Activated CD8-positive, alpha-beta memory T cell treated with anti-CD3 and anti-CD28 coated beads, Interleukin-2, amount 50 U/mL, for 24 hours (primary cell): ENCODE results near the gene GFER.
A peak's percentile ranks its signal among the peaks of the same experiment; 100 is the strongest.
"Not testable (repeated sequence)": the region's sequence is repeated elsewhere in the genome, so short reads cannot be mapped to it uniquely, and the experiment has no call there.

Source experiments
- DNase-seq: peaks from one replicate; pipeline ENCODE4 v3.0.0-alpha.2; 2020; ENCODE audit errors: extremely low read depth

The GFER gene

GRCh38 chr16:2005646-2006045 lies 21.7 kb downstream of the GFER start:
- DNase-seq: no peak

DNA sequence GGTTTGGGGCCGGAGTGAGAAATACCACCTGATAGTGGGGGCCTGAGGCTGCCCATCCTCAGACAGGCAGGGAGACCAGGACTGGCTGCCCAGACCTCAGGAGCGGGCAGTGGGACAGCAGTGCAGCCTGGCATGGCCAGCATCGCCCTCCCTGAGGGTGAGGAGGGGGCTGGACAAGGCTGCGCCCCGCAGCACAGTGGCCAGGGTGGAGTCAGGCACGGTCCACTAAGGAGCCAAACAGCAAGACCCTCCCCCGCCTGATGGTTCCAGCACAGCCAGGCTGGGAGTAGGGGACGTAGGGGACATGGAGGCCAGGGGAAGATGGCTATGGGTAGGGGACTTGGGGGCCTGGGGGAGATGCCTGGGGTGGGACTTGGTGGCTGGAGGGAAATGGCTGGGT lies 22.3 kb downstream of the GFER start:
- DNase-seq: no peak

DNA sequence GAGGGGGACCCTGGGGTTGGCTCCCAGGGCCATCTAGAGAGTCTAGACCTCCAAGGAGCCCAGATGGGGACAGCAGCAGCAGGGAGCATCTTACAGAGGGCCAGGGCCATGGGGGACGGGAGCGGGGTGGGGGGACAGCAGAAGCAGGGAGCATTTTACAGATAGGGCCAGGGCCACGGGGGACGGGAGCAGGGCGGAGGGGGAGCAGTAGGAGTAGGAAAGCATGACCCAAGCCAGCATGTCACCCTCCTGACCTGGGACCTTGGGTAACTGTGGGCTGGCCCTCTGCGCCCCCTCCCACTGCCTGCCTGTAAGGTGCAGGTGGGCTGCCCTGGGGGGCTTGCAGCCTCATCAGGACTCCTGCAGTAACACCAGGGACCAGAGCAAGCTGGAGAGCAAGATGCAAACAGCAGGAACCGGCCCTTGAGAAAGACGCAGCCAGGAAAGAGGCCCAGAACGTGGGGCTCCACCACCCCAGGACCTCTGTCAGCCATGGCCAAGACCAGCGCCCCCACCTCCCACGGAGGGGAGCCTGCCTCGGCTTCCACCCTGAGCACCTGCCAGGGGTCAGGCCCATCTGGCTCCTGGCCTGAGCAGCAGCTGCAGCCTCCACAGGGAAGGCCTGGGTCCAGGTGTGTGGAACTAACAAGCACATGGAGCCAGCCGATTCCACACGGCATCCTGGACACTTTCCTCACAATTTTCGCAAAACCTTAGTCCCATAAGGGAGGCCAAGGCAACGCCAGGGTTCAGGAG lies 23.3 kb downstream of the GFER start:
- no peak for DNase-seq

- no peak for DNase-seq
Observed at GRCh38 chr16:2008009-2008526, 24.1 kb downstream of the GFER start.

- DNase-seq: no peak
Observed at GRCh38 chr16:2008631-2009163, 24.7 kb downstream of the GFER start.

GRCh38 chr16:2009164-2009711 lies 25.2 kb downstream of the GFER start:
- no peak for DNase-seq

DNA sequence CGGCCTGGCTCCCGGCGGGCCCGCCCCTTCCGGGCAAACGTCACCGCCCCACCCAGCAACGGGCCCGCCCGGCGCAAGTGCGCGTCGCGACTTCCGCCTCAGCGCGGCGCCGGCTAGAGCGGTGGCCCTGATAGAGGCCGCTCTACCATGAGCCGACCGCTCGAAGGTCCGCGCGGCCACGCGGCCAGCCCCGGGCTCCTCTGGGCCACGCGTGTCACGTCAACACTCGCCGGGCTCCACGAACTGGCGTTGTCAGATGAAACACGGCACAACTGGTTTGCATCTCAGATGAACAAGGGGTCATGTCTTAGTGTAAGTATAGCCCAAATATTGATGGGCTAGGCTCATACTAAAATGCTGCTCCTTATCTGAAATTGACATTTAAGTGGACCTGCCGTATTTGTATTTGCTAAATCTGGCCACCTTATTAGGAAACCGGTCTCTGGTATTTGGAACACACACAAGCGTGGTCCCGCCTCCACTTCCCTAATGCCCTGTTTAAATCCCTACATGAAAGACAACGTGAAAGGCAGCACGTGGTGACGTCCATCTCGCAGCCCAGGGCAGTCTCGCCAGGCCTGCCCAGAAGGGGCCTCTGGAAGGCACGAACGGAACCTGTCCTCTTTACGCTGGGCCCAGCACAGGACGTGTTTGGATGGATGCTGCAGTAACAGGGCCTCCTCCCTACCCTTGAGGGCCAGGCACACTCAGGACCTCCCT lies 26.0 kb downstream of the GFER start, which contains the start of gene ZNF598:
ZNF598 (minus strand) TSS at position 31 of the 720 bp plus-strand sequence.
- no peak for DNase-seq

DNA sequence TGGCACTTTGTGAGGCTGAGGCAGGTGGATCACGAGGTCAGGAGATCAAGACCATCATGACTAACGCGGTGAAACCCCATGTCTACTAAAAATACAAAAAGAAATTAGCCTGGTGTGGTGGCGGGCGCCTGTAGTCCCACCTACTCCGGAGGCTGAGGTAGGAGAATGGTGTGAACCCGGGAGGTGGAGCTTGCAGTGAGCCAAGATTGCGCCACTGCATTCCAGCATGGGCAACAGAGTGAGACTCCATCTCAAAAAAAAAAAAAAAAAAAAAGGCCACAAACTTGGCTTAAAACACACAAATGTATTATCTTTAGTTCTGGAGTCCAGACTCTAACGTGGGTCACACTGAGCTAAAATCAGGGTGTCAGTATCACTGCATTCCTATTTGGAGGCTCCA lies 27.7 kb downstream of the GFER start:
- not testable (repeated sequence) for DNase-seq

DNA sequence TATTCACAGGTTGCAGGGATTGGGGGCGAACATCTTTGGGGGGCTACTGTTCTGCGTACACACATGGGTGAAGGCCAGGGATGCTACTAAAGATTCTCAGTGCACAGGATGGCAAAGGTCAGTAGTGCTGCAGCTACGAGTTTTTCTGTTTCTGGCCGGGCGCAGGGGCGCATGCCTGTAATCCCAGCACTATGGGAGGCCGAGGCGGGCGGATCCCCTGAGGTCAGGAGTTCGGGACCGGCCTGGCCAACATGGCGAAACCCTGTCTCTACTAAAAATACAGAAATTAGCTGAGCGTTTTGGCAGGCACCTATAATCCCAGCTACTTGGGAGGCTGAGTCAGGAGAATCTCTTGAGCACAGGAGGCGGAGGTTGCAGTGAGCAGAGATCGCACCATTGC lies 29.5 kb downstream of the GFER start:
- DNase-seq: no peak

GRCh38 chr16:2015117-2015946 lies 31.3 kb downstream of the GFER start:
- DNase-seq: no peak

- no peak for DNase-seq
Observed at GRCh38 chr16:2015947-2016208, 31.9 kb downstream of the GFER start.

GRCh38 chr16:2016407-2016922 lies 32.5 kb downstream of the GFER start:
- DNase-seq: no peak

- no peak for DNase-seq
Observed at GRCh38 chr16:2019518-2019920, 35.5 kb downstream of the GFER start, which contains the start of gene NPW. TSS of gene NPW (plus strand) at chr16:2019785.

GRCh38 chr16:2019921-2020831 lies 36.2 kb downstream of the GFER start:
- DNase-seq: no peak

GRCh38 chr16:2022723-2023091 lies 38.7 kb downstream of the GFER start:
- DNase-seq: no peak

GRCh38 chr16:2023092-2024031 lies 39.4 kb downstream of the GFER start:
- peak; percentile 77 for DNase-seq

DNA sequence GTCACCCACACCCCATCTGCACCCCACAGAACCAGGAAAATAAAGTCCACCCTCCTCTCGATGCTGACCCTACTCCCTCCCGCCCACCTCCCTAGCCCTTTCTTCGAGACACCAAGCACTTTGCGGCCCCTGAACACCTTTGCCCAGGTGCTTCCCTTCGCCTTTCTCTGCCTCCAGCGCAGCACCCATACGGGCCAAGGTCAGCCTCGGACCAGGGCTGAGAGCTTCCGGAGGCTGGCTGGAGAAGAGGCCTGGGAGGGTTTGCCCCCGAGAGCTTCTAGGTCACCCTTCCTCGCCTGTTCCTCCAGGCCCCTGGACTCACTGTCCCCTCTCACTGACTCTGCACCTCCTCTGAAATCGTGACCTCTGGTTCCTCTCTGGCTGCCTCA lies 40.0 kb downstream of the GFER start:
- no peak for DNase-seq

- no peak for DNase-seq
Observed at GRCh38 chr16:2025251-2025650, 41.3 kb downstream of the GFER start.

GRCh38 chr16:2025878-2026460 lies 42.0 kb downstream of the GFER start:
- DNase-seq: no peak
